DMS114 treated with DMSO at 0.1 percent for 48 hours (cell line): Measurements from ENCODE around the gene CA5A.
"Not testable (repeated sequence)": the region's sequence is repeated elsewhere in the genome, so short reads cannot be mapped to it uniquely, and the experiment has no call there.

ENCODE experiments used
- DNase-seq: peaks from one replicate; lab custom pipeline; 2025; ENCODE audit not compliant: unreplicated experiment; lab: John Stamatoyannopoulos, UW

Gene CA5A

DNA sequence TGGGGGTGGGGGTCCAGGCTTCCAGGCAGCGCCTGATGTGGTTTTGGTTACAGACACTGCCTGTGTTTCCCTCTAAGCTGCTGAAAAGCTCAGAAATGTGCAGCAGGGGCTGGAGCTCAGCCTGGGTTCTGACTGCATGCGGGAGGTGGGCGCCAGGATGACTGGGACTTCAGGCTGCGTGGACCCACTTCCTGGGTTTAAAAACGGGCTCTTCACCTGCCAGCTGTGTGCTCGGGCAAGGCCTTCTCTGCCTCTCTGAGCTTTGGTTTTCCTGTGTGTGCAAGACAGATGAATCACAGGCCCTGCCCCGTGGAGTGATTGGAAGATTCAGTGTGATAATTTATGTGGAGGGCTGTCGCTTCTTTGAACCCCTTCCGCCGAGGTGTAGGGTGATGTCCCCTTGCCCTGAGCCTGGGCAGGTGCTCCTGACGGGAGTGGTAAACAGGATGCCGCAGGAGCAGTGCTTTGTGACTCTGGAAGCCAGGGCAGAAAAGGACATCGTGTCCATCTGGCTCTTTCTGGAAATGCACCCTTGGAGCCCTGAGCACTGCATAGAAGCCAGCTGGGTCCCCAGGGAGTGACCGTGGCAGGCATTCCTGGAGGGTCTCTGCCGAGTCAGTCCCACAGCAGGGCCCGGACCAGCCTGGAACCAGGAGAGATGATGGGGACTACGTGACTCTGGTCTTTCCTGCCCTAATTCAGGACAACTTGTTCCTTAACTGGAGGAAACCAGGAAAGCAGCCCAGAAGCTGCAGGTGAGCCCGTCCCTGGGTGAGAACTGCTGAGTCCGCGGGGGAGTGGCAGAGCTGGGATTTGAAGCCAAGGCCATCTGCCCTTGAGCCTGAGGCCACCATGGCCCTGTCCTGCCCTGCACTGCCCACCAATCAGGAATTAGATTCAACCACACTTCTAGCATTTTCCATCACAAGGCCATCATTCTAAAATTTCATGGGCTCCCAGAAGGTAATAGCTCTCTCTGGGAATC, 38.5 kb downstream of the CA5A start:
- no peak for DNase-seq

GRCh38 chr16:87896924-87897520, 39.3 kb downstream of the CA5A start:
- not testable (repeated sequence) for DNase-seq

DNA sequence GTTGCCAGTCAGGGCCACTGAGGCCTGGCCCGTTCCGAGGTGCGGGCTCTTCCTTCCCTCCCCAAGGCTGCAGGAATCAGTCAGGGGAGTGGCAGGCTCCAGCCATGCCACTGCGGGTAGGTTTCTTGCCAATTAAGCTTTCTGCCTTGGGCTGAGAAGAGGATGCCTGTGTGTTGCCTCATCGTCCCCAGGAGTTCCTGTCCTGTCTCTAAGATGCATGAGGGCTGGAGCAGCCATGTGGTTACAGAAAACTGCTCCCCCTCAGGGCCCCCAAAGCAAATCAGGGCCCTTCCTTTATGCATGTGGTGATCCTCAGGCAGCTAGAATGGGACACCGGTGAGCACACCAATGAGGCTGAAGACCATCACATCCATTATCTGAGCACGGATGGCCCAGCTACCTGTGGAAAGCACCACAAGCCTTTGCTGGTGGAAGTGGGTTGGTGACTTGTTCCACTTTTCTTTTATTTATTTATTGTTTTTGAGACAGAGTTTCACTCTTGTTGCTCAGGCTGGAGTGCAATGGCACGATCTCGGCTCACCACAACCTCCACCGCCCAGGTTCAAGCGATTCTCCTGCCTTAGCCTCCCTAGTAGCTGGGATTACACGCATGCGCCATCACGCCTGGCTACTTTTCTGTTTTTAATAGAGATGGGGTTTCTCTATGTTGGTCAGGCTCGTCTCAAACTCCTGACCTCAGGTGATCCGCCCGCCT, 40.0 kb downstream of the CA5A start:
- DNase-seq, result not testable (repeated sequence)

GRCh38 chr16:87895641-87896141, 40.6 kb downstream of the CA5A start:
- no peak for DNase-seq

DNA sequence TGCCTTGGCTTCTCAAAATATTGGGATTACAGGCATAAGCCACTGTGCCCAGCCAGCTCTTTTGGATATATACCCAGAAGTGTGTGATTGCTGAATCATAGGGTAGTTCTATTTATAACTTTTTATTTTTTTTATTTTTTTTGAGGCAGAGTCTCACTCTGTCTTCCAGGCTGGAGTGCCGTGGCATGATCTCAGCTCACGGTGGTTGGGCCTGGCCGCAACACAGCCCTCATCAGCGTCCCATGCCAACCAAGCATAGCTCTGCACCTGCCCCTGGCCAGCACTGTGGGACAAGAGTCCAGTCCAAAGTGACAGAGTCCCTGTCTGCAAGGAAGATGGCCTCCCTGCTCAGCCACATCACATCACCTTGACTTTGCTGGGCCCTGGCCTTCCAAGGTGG, 42.3 kb downstream of the CA5A start:
- DNase-seq, result not testable (repeated sequence)

GRCh38 chr16:87891764-87892163, 44.6 kb downstream of the CA5A start:
- DNase-seq, result no peak

DNA sequence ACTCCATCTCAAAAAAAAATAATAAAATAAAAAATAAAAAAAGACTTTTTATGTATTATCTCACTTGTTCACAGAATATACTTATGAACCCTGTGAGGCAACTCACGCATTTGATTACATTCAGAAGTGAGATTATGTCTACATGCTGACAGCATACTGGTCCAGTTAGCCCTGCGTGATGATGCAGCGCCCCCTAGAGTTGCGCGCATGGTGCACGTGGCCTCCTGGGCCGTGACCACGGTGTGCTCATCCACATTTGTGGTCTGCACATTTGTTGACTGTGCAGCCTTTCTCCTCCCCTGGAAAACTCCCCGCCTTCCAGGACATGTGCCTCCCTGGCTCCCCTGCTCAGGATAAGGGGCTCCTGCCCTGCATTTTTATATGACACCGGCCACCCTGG, 46.6 kb downstream of the CA5A start:
- DNase-seq, result not testable (repeated sequence)

DNA sequence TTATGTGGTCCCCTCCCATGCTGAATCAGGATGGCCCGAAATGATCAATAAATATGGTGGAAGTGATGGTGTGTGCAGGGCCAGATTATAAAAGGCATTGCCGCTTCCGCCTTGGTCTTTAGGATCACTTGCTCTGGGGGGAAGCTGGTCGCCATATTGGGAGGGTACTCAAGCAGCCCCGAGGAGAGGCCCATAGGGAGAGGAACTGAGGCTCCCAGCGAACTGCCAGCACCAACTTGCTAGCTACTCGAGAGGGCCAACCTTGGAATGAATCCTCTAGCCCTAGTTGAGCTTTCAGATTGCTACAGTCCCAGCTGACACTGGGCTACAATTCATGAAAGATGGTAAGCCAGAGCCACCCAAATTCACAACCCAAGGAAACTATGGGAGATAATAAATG, 48.0 kb downstream of the CA5A start:
- not testable (repeated sequence) for DNase-seq

GRCh38 chr16:87887931-87888330, 48.4 kb downstream of the CA5A start:
- DNase-seq, result not testable (repeated sequence)

- DNase-seq, result not testable (repeated sequence)
Observed at GRCh38 chr16:87885371-87885967, 50.9 kb downstream of the CA5A start.

DNA sequence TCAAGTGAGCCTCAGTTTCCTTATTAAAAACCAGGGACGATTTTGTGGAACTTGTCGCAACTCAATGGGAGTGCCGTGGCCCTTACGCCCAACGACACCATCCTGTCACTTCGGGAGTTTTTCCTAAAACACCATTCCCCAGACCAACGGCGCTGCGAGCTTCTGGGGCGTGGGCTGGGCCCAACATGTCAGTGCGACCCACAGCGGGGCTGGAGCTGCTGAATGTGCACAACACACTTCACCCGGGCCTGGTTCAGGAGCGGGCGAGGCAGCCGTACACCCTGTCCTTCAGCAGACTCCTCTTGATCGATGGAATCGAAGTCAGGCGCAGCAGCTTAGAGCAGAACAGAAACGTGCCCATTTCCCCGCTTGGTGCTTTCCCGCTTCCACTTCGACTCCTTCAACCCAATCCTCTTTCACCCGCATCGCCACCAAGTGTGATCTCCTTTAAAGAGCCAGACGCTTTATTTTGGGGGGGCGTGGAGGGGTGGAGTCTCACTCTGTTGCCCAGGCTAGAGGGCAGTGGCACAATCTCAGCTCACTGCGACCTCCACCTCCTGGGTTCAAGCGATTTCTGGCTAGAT, 53.8 kb downstream of the CA5A start:
- DNase-seq, result no peak

- DNase-seq, result no peak
Observed at GRCh38 chr16:87881324-87882200, 54.8 kb downstream of the CA5A start.

GRCh38 chr16:87880117-87880696, 56.1 kb downstream of the CA5A start:
- DNase-seq, result no peak

DNA sequence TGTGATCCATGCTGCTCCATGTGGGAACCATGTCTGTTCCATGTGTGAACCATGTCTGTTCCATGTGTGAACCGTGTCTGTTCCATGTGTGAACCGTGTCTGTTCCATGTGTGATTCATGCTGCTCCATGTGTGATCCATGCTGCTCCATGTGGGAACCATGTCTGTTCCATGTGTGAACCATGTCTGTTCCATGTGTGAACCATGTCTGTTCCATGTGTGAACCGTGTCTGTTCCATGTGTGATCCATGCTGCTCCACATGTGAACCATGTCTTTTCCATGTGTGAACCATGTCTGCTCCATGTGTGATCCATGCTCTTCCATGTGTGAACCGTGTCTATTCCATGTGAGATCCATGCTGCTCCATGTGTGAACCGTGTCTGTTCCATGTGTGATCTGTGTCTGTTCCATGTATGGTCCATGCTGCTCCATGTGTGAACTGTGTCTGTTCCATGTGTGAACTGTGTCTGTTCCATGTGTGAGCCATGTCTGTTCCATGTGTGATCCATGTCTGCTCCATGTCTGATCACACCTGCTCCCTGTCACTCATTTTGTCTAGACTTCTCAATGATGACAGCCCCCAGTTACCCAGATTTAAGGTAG, 56.8 kb downstream of the CA5A start:
- DNase-seq, result not testable (repeated sequence)

GRCh38 chr16:87878704-87879103, 57.6 kb downstream of the CA5A start:
- DNase-seq, result no peak

- DNase-seq, result no peak
Observed at GRCh38 chr16:87877942-87878507, 58.3 kb downstream of the CA5A start.

DNA sequence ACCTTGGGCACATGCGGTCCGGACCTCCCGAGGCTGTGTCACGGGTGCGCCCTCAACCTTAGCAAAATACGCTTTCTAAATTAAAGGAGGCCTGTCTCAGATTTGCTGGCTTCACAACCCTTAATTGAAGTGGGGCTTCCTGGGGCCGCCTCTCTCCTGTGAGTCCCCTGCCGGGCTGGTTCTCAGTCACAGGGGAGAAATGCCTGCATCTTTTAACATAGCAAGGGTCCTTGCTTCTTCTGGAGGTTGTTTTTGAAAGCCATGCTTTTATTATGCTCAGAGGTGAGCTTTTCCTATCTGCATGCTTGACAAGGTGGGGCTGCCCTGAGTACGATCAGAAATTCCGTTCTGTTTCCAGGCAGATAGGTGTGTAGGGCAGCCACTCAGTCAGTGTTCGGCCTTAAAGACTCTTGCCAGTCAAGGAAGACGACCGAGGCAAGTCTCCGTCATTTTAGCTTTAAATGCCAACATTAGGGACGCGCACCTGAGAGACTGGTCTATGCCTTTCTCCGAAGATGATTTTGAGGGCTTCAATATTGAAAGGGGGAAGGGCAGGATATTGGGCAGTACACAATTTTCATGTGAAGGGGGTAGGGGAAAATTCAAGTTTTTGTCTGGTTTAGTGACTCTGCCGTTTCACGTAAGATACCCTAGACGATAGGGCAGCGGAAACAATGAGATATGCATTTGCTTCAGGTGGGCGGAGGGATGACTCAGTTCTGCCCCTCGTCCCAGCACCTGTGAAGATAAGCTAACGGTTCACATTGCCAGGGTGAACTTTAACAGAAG, 61.5 kb downstream of the CA5A start:
- no peak for DNase-seq
